NCI-H69 (cell line): ENCODE measurements around the gene HDAC4.
"Not testable (repeated sequence)": the region's sequence is repeated elsewhere in the genome, so short reads cannot be mapped to it uniquely, and the experiment has no call there.

Experiments used
- DNase-seq: peaks from one replicate; lab custom pipeline; 2025; lab: John Stamatoyannopoulos, UW

HDAC4 gene

GRCh38 chr2:239042551-239043320, 358.1 kb downstream of the HDAC4 start:
- DNase-seq = no peak

- peak; percentile 16 for DNase-seq
Measured at GRCh38 chr2:239042046-239042445, 358.8 kb downstream of the HDAC4 start.

- DNase-seq = no peak
Measured at GRCh38 chr2:239041062-239041461, 359.8 kb downstream of the HDAC4 start.

- DNase-seq = no peak
Measured at GRCh38 chr2:239040152-239040761, 360.6 kb downstream of the HDAC4 start.

- DNase-seq = no peak
Measured at GRCh38 chr2:239039479-239039861, 361.4 kb downstream of the HDAC4 start.

GRCh38 chr2:239038773-239039478, 361.9 kb downstream of the HDAC4 start:
- DNase-seq = no peak

- not testable (repeated sequence) for DNase-seq
Measured at GRCh38 chr2:239038284-239038683, 362.5 kb downstream of the HDAC4 start.

GRCh38 chr2:239037559-239037910, 363.3 kb downstream of the HDAC4 start:
- DNase-seq = no peak

- no peak for DNase-seq
Measured at GRCh38 chr2:239036819-239037558, 363.8 kb downstream of the HDAC4 start.

GRCh38 chr2:239035997-239036731, 364.7 kb downstream of the HDAC4 start:
- DNase-seq = no peak

GRCh38 chr2:239035361-239035814, 365.4 kb downstream of the HDAC4 start:
- DNase-seq = peak; percentile 13

GRCh38 chr2:239034561-239035341, 366.1 kb downstream of the HDAC4 start:
- no peak for DNase-seq

- DNase-seq = no peak
Measured at GRCh38 chr2:239033801-239034560, 366.8 kb downstream of the HDAC4 start.

- no peak for DNase-seq
Measured at GRCh38 chr2:239029958-239030357, 370.9 kb downstream of the HDAC4 start.

GRCh38 chr2:239028253-239028619, 372.6 kb downstream of the HDAC4 start:
- no peak for DNase-seq

GRCh38 chr2:239027391-239028252, 373.2 kb downstream of the HDAC4 start:
- no peak for DNase-seq

- no peak for DNase-seq
Measured at GRCh38 chr2:239026711-239027361, 374.0 kb downstream of the HDAC4 start.

GRCh38 chr2:239025951-239026461, 374.8 kb downstream of the HDAC4 start:
- DNase-seq = no peak
